ENCODE measurements around the gene ZNF202. TPM values are rescaled to one million over a fixed set of nuclear protein-coding genes. Genes with fewer than 3 reads are reported as not detected.
A peak's percentile ranks its signal among the peaks of the same experiment; 100 is the strongest.
"Not testable (repeated sequence)": the region's sequence is repeated elsewhere in the genome, so short reads cannot be mapped to it uniquely, and the experiment has no call there.

ZNF202 gene
- total RNA-seq, 1 donor from 2014 or later: 11.3 TPM

GRCh38 chr11:123719452-123719851 is 22.0 kb downstream of the ZNF202 start:
- TF ChIP-seq EZH2 (IDR thresholded peaks at IDR 0.05; ENCODE audit: insufficient read depth, low read length): no peak
- no peak for TF ChIP-seq CTCF (IDR thresholded peaks at IDR 0.05; ENCODE audit: insufficient read depth, low read depth, low read length)
- DNase-seq (ENCODE audit: low read depth): peak; percentile 48
- H3K9ac ChIP-seq (ENCODE audit: low read length): no peak overlapping the region
- H3K4me2 ChIP-seq (ENCODE audit: low read length): no peak overlapping the region
- Mint-ChIP-seq H3K4me3 (ENCODE audit: unreplicated experiment) (no peak overlapping the region), H3K27ac (ENCODE audit: unreplicated experiment) (no peak overlapping the region), H3K9me3 (ENCODE audit: unreplicated experiment) (no peaks in the 10 kb centered on the region), H3K27me3 (ENCODE audit: low read depth, unreplicated experiment) (peaks cover 3% of the 10 kb centered on the region), H3K36me3 (ENCODE audit: low read depth, unreplicated experiment) (peaks cover 6% of the 10 kb centered on the region), H3K4me1 (ENCODE audit: low read depth, unreplicated experiment) (peaks cover 1% of the 10 kb centered on the region)
- FAIRE-seq: no peak
- peaks cover 8% of the 10 kb centered on the region for H3K27me3 ChIP-seq (ENCODE audit: insufficient read depth, low read length)
- no peak overlapping the region for H2AFZ ChIP-seq (ENCODE audit: low read depth, low read length)
- no peaks in the 10 kb centered on the region for H3K9me3 ChIP-seq (ENCODE audit: insufficient read depth, low read depth, low read length)
- no peaks in the 10 kb centered on the region for H3K4me1 ChIP-seq (ENCODE audit: insufficient read depth, low read length)
- no peaks in the 10 kb centered on the region for H4K20me1 ChIP-seq (ENCODE audit: insufficient read depth, low read length)
- peaks cover 5% of the 10 kb centered on the region for H3K36me3 ChIP-seq (ENCODE audit: insufficient read depth, low read length)
- no peaks in the 10 kb centered on the region for H3K79me2 ChIP-seq (ENCODE audit: insufficient read depth, low read length)
- H3K4me3 ChIP-seq (ENCODE audit: insufficient read depth, low read depth, low read length): no peak overlapping the region
- no peak overlapping the region for H3K27ac ChIP-seq (ENCODE audit: low read depth, low read length)

GRCh38 chr11:123718469-123718868 is 23.0 kb downstream of the ZNF202 start:
- Histone ChIP-seq H3K27ac (ENCODE audit: low read depth, low read length) (no peak overlapping the region), H3K27me3 (ENCODE audit: insufficient read depth, low read length) (peaks cover 11% of the 10 kb centered on the region), H3K4me1 (ENCODE audit: insufficient read depth, low read length) (no peaks in the 10 kb centered on the region), H2AFZ (ENCODE audit: low read depth, low read length) (no peak overlapping the region), H4K20me1 (ENCODE audit: insufficient read depth, low read length) (no peaks in the 10 kb centered on the region), H3K36me3 (ENCODE audit: insufficient read depth, low read length) (no peaks in the 10 kb centered on the region), H3K9me3 (ENCODE audit: insufficient read depth, low read depth, low read length) (no peaks in the 10 kb centered on the region), H3K79me2 (ENCODE audit: insufficient read depth, low read length) (no peaks in the 10 kb centered on the region), H3K4me2 (ENCODE audit: low read length) (no peak overlapping the region), H3K4me3 (ENCODE audit: insufficient read depth, low read depth, low read length) (no peak overlapping the region), H3K9ac (ENCODE audit: low read length) (no peak overlapping the region)
- peaks cover 3% of the 10 kb centered on the region for H3K27me3 Mint-ChIP-seq (ENCODE audit: low read depth, unreplicated experiment)
- H3K4me3 Mint-ChIP-seq (ENCODE audit: unreplicated experiment): no peak overlapping the region
- no peaks in the 10 kb centered on the region for H3K9me3 Mint-ChIP-seq (ENCODE audit: unreplicated experiment)
- DNase-seq (ENCODE audit: low read depth) (no peak), FAIRE-seq (no peak)
- H3K27ac Mint-ChIP-seq (ENCODE audit: unreplicated experiment): no peak overlapping the region
- peaks cover 1% of the 10 kb centered on the region for H3K4me1 Mint-ChIP-seq (ENCODE audit: low read depth, unreplicated experiment)
- no peaks in the 10 kb centered on the region for H3K36me3 Mint-ChIP-seq (ENCODE audit: low read depth, unreplicated experiment)
- TF ChIP-seq CTCF (IDR thresholded peaks at IDR 0.05; ENCODE audit: insufficient read depth, low read depth, low read length): no peak
- TF ChIP-seq EZH2 (IDR thresholded peaks at IDR 0.05; ENCODE audit: insufficient read depth, low read length): no peak

GRCh38 chr11:123718063-123718462 is 23.4 kb downstream of the ZNF202 start:
- no peak overlapping the region for H3K27ac Mint-ChIP-seq (ENCODE audit: unreplicated experiment)
- Histone ChIP-seq H3K4me3 (ENCODE audit: insufficient read depth, low read depth, low read length) (no peak overlapping the region), H3K4me1 (ENCODE audit: insufficient read depth, low read length) (no peaks in the 10 kb centered on the region), H4K20me1 (ENCODE audit: insufficient read depth, low read length) (no peaks in the 10 kb centered on the region), H3K27me3 (ENCODE audit: insufficient read depth, low read length) (peaks cover 11% of the 10 kb centered on the region), H3K79me2 (ENCODE audit: insufficient read depth, low read length) (no peaks in the 10 kb centered on the region), H3K27ac (ENCODE audit: low read depth, low read length) (no peak overlapping the region), H3K4me2 (ENCODE audit: low read length) (no peak overlapping the region), H2AFZ (ENCODE audit: low read depth, low read length) (no peak overlapping the region), H3K36me3 (ENCODE audit: insufficient read depth, low read length) (no peaks in the 10 kb centered on the region), H3K9ac (ENCODE audit: low read length) (no peak overlapping the region), H3K9me3 (ENCODE audit: insufficient read depth, low read depth, low read length) (no peaks in the 10 kb centered on the region)
- TF ChIP-seq CTCF (IDR thresholded peaks at IDR 0.05; ENCODE audit: insufficient read depth, low read depth, low read length): no peak
- no peak for TF ChIP-seq EZH2 (IDR thresholded peaks at IDR 0.05; ENCODE audit: insufficient read depth, low read length)
- H3K27me3 Mint-ChIP-seq (ENCODE audit: low read depth, unreplicated experiment): peaks cover 3% of the 10 kb centered on the region
- no peaks in the 10 kb centered on the region for H3K9me3 Mint-ChIP-seq (ENCODE audit: unreplicated experiment)
- FAIRE-seq (no peak), DNase-seq (ENCODE audit: low read depth) (no peak)
- peaks cover 1% of the 10 kb centered on the region for H3K4me1 Mint-ChIP-seq (ENCODE audit: low read depth, unreplicated experiment)
- no peak overlapping the region for H3K4me3 Mint-ChIP-seq (ENCODE audit: unreplicated experiment)
- no peaks in the 10 kb centered on the region for H3K36me3 Mint-ChIP-seq (ENCODE audit: low read depth, unreplicated experiment)

DNA sequence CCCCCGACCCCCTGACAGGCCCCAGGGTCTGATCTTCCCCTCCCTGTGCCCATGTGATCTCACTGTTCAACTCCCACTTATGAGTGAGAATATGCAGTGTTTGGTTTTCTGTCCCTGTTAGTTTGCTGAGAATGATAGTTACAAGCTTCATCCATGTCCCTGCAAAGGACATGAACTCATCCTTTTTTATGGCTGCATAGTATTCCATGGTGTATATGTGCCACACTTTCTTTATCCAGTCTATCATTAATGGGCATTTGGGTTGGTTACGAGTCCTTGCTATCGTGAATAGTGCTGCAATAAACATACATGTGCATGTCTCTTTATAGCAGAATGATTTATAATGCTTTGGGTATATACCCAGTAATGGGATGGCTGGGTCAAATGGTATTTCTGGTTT is 28.8 kb downstream of the ZNF202 start:
- DNase-seq (ENCODE audit: low read depth); H3K36me3 ChIP-seq (ENCODE audit: insufficient read depth, low read length); H3K9me3 Mint-ChIP-seq (ENCODE audit: unreplicated experiment); H3K4me3 ChIP-seq (ENCODE audit: insufficient read depth, low read depth, low read length); H3K9me3 ChIP-seq (ENCODE audit: insufficient read depth, low read depth, low read length); H3K4me1 ChIP-seq (ENCODE audit: insufficient read depth, low read length); H3K27ac ChIP-seq (ENCODE audit: low read depth, low read length); H3K27me3 Mint-ChIP-seq (ENCODE audit: low read depth, unreplicated experiment); H3K4me1 Mint-ChIP-seq (ENCODE audit: low read depth, unreplicated experiment); H3K27ac Mint-ChIP-seq (ENCODE audit: unreplicated experiment); H2AFZ ChIP-seq (ENCODE audit: low read depth, low read length); H3K4me3 Mint-ChIP-seq (ENCODE audit: unreplicated experiment); H3K36me3 Mint-ChIP-seq (ENCODE audit: low read depth, unreplicated experiment); H3K79me2 ChIP-seq (ENCODE audit: insufficient read depth, low read length); FAIRE-seq; H3K4me2 ChIP-seq (ENCODE audit: low read length); H4K20me1 ChIP-seq (ENCODE audit: insufficient read depth, low read length); H3K9ac ChIP-seq (ENCODE audit: low read length): not testable (repeated sequence)
- H3K27me3 ChIP-seq (ENCODE audit: insufficient read depth, low read length): peaks cover 11% of the 10 kb centered on the region
